GM04503 (cell line): Measurements from ENCODE around the gene CRY2.
"Not testable (repeated sequence)": the region's sequence is repeated elsewhere in the genome, so short reads cannot be mapped to it uniquely, and the experiment has no call there.

Experiments
- DNase-seq: peaks from one replicate; pipeline ENCODE4 v3.0.0-alpha.2; 2012; ENCODE audit warnings: low read depth

The CRY2 gene

GRCh38 chr11:45811571-45812290, 35.5 kb upstream of the CRY2 start:
- no peak for DNase-seq

GRCh38 chr11:45812581-45813548, 34.4 kb upstream of the CRY2 start:
- no peak for DNase-seq

- no peak for DNase-seq
These were observed 31.5 kb upstream of the CRY2 start for GRCh38 chr11:45815747-45816146.

- DNase-seq, result no peak
These were observed 30.7 kb upstream of the CRY2 start for GRCh38 chr11:45816614-45817013.

- DNase-seq, result no peak
These were observed 30.1 kb upstream of the CRY2 start for GRCh38 chr11:45817191-45817590.

GRCh38 chr11:45818961-45819605, 28.2 kb upstream of the CRY2 start:
- no peak for DNase-seq

GRCh38 chr11:45820211-45820857, 26.9 kb upstream of the CRY2 start:
- no peak for DNase-seq

- DNase-seq, result not testable (repeated sequence)
These were observed 20.8 kb upstream of the CRY2 start for GRCh38 chr11:45826492-45826891.

GRCh38 chr11:45827123-45827522, 20.2 kb upstream of the CRY2 start:
- DNase-seq, result no peak

GRCh38 chr11:45828996-45829395, 18.3 kb upstream of the CRY2 start:
- DNase-seq, result no peak

GRCh38 chr11:45830596-45830995, 16.7 kb upstream of the CRY2 start:
- no peak for DNase-seq

- no peak for DNase-seq
These were observed 14.3 kb upstream of the CRY2 start for GRCh38 chr11:45832811-45833441.

- DNase-seq, result no peak
These were observed 13.5 kb upstream of the CRY2 start for GRCh38 chr11:45833761-45834160.

GRCh38 chr11:45834298-45834756, 12.9 kb upstream of the CRY2 start:
- no peak for DNase-seq

- DNase-seq, result no peak
These were observed 8.1 kb upstream of the CRY2 start for GRCh38 chr11:45839204-45839603.

GRCh38 chr11:45840251-45840650, 7.0 kb upstream of the CRY2 start:
- not testable (repeated sequence) for DNase-seq

GRCh38 chr11:45843158-45843924, 3.9 kb upstream of the CRY2 start:
- no peak for DNase-seq

- no peak for DNase-seq
These were observed 2.3 kb upstream of the CRY2 start for GRCh38 chr11:45844822-45845578.

GRCh38 chr11:45846174-45846675, 1.1 kb upstream of the CRY2 start:
- no peak for DNase-seq

- no peak for DNase-seq
These were observed 639 bp downstream of the CRY2 start for GRCh38 chr11:45847911-45848316.
